ENCODE measurements around the gene KY.

The KY gene

GRCh38 chr3:134690226-134690625 is 39.4 kb upstream of the KY start:
- no peak overlapping the region for H3K27ac ChIP-seq (ENCODE audit: low read depth, low read length)
- H3K4me1 ChIP-seq (ENCODE audit: control insufficient read depth in 1 of 2, insufficient read depth in 2 of 2, low read length in 2 of 2) = no peaks in the 10 kb centered on the region
- H3K36me3 ChIP-seq (ENCODE audit: control insufficient read depth in 1 of 2, insufficient read depth in 2 of 2, low read length in 2 of 2) = no peaks in the 10 kb centered on the region
- no peak overlapping the region for H3K9ac ChIP-seq (ENCODE audit: low read depth in 1 of 2, low read length in 2 of 2)
- H3K4me3 ChIP-seq (ENCODE audit: low read depth in 1 of 2, low read length in 2 of 2) = no peak overlapping the region
- H3K27me3 ChIP-seq (ENCODE audit: control insufficient read depth in 1 of 2, insufficient read depth in 2 of 2, low read length in 2 of 2) = no peaks in the 10 kb centered on the region
- no peaks in the 10 kb centered on the region for H3K9me3 ChIP-seq (ENCODE audit: control insufficient read depth in 1 of 2, low read length in 2 of 2)

- Histone ChIP-seq H3K9me3 (ENCODE audit: control insufficient read depth in 1 of 2, low read length in 2 of 2) (no peaks in the 10 kb centered on the region), H3K36me3 (ENCODE audit: control insufficient read depth in 1 of 2, insufficient read depth in 2 of 2, low read length in 2 of 2) (no peaks in the 10 kb centered on the region), H3K27me3 (ENCODE audit: control insufficient read depth in 1 of 2, insufficient read depth in 2 of 2, low read length in 2 of 2) (no peaks in the 10 kb centered on the region), H3K4me1 (ENCODE audit: control insufficient read depth in 1 of 2, insufficient read depth in 2 of 2, low read length in 2 of 2) (no peaks in the 10 kb centered on the region), H3K9ac (ENCODE audit: low read depth in 1 of 2, low read length in 2 of 2) (no peak overlapping the region), H3K4me3 (ENCODE audit: low read depth in 1 of 2, low read length in 2 of 2) (no peak overlapping the region), H3K27ac (ENCODE audit: low read depth, low read length) (no peak overlapping the region)
These were observed 36.8 kb upstream of the KY start for GRCh38 chr3:134687642-134688041.

DNA sequence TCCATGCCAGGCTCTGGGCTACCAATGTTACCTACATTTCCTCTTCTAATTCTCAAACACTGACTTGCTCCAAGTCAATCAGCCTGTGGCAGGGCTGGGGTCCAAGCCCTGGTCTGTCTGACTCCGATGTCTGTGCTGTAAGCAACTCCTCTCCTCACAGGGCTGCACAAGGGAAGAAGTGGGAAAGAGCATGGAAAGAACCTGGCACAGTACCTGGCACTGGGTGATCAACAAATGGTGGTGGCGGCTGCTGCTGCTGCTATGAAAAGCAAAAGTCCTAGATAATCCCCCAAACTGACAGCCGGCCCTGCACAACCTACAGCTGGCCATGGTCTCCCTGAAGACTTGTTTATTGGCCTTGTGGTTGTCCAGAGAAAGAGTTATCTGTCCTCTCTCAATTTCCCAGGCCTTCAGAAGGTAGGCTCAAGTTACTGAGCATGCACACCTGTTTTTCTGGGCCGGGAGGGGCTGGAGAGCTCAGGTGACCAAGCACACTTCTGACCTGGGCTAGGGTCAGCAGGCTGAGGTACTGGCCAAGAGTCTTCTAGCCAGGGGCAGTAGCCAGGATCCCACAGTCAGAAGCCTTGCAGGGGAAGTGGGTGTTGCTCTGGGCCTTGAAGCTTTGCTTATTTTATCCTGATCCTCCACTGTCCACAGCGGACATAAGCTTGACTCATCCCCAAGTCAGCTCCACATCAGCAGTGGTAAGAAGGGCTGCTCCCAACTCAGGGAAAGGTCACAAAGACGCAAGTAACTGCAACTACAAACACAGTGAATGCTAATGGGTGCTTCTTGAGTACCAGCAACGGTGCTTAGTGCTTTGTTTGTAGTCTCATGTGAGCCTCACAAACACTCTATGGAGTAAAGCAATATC is 35.3 kb upstream of the KY start:
- Histone ChIP-seq H3K36me3 (ENCODE audit: control insufficient read depth in 1 of 2, insufficient read depth in 2 of 2, low read length in 2 of 2) (no peaks in the 10 kb centered on the region), H3K4me1 (ENCODE audit: control insufficient read depth in 1 of 2, insufficient read depth in 2 of 2, low read length in 2 of 2) (no peaks in the 10 kb centered on the region), H3K9me3 (ENCODE audit: control insufficient read depth in 1 of 2, low read length in 2 of 2) (no peaks in the 10 kb centered on the region), H3K27ac (ENCODE audit: low read depth, low read length) (no peak overlapping the region), H3K4me3 (ENCODE audit: low read depth in 1 of 2, low read length in 2 of 2) (no peak overlapping the region), H3K9ac (ENCODE audit: low read depth in 1 of 2, low read length in 2 of 2) (no peak overlapping the region), H3K27me3 (ENCODE audit: control insufficient read depth in 1 of 2, insufficient read depth in 2 of 2, low read length in 2 of 2) (no peaks in the 10 kb centered on the region)

DNA sequence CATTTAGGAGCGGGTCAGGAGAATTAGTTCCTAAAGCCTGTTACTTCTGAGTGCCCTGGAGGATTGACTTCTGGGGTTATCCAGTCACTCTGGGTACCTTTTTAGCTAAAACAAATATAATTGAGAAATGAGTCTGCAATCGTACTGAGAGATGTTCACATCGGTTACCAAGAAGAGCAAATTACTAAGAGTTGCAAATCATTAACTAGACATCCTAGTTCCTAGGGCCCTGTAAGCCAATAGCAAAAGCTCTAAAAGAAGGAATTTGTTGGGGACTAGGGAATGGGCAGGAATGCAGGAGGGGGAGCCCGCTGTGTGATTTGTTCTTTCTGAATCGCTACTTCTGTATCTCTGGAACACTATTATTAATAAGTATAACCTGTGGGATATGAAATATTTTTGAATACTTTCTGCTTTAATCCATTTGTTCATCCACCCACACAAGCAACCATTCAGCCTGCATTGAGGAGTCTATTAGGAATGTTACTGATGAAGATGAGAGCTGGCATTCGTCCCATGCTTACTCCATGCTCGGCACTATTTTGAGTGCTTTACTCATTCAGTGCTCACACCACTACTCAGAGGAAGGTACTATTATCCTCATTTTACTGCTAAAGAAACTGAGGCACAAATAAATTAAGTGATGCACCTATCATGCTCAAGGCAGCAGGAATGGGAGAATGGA is 31.5 kb upstream of the KY start:
- Histone ChIP-seq H3K27ac (ENCODE audit: low read depth, low read length) (no peak overlapping the region), H3K9me3 (ENCODE audit: control insufficient read depth in 1 of 2, low read length in 2 of 2) (no peaks in the 10 kb centered on the region), H3K27me3 (ENCODE audit: control insufficient read depth in 1 of 2, insufficient read depth in 2 of 2, low read length in 2 of 2) (peaks cover 0 to 3% of the 10 kb centered on the region in 2 donors), H3K9ac (ENCODE audit: low read depth in 1 of 2, low read length in 2 of 2) (no peak overlapping the region), H3K36me3 (ENCODE audit: control insufficient read depth in 1 of 2, insufficient read depth in 2 of 2, low read length in 2 of 2) (no peaks in the 10 kb centered on the region), H3K4me3 (ENCODE audit: low read depth in 1 of 2, low read length in 2 of 2) (no peak overlapping the region), H3K4me1 (ENCODE audit: control insufficient read depth in 1 of 2, insufficient read depth in 2 of 2, low read length in 2 of 2) (no peaks in the 10 kb centered on the region)

- H3K27ac ChIP-seq (ENCODE audit: low read depth, low read length) = no peak overlapping the region
- no peaks in the 10 kb centered on the region for H3K9me3 ChIP-seq (ENCODE audit: control insufficient read depth in 1 of 2, low read length in 2 of 2)
- no peaks in the 10 kb centered on the region for H3K4me1 ChIP-seq (ENCODE audit: control insufficient read depth in 1 of 2, insufficient read depth in 2 of 2, low read length in 2 of 2)
These were observed 30.7 kb upstream of the KY start for GRCh38 chr3:134681522-134681900.

GRCh38 chr3:134680796-134681521 is 30.1 kb upstream of the KY start:
- Histone ChIP-seq H3K27ac (ENCODE audit: low read depth, low read length) (no peak overlapping the region), H3K9ac (ENCODE audit: low read depth in 1 of 2, low read length in 2 of 2) (no peak overlapping the region), H3K4me1 (ENCODE audit: control insufficient read depth in 1 of 2, insufficient read depth in 2 of 2, low read length in 2 of 2) (no peaks in the 10 kb centered on the region), H3K9me3 (ENCODE audit: control insufficient read depth in 1 of 2, low read length in 2 of 2) (no peaks in the 10 kb centered on the region), H3K4me3 (ENCODE audit: low read depth in 1 of 2, low read length in 2 of 2) (no peak overlapping the region), H3K27me3 (ENCODE audit: control insufficient read depth in 1 of 2, insufficient read depth in 2 of 2, low read length in 2 of 2) (peaks cover 0 to 3% of the 10 kb centered on the region in 2 donors), H3K36me3 (ENCODE audit: control insufficient read depth in 1 of 2, insufficient read depth in 2 of 2, low read length in 2 of 2) (no peaks in the 10 kb centered on the region)

More at GRCh38 chr3:134681522-134681900, 30.7 kb upstream of the KY start:
- H3K9ac ChIP-seq (ENCODE audit: low read depth in 1 of 2, low read length in 2 of 2) = no peak overlapping the region
- peaks cover 0 to 3% of the 10 kb centered on the region in 2 donors for H3K27me3 ChIP-seq (ENCODE audit: control insufficient read depth in 1 of 2, insufficient read depth in 2 of 2, low read length in 2 of 2)
- no peaks in the 10 kb centered on the region for H3K36me3 ChIP-seq (ENCODE audit: control insufficient read depth in 1 of 2, insufficient read depth in 2 of 2, low read length in 2 of 2)
- H3K4me3 ChIP-seq (ENCODE audit: low read depth in 1 of 2, low read length in 2 of 2) = no peak overlapping the region

DNA sequence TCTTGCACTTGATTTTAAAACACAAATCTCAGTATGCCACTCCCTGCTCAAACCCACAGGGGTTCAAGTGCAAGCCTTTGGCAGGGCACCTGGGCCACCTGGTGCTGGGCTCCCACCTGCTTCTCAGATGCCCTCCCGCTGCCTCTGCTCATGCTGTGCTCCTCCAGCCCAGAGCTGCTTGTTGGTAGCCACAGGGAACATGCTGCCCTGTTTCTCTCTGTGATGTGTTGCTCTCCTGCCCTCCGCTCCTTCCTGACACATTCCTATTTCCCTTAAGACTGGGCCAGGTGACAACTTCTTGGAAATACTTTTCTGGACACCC is 27.1 kb upstream of the KY start:
- Histone ChIP-seq H3K9ac (ENCODE audit: low read depth in 1 of 2, low read length in 2 of 2) (no peak overlapping the region), H3K9me3 (ENCODE audit: control insufficient read depth in 1 of 2, low read length in 2 of 2) (peaks cover 10 to 14% of the 10 kb centered on the region in 2 donors), H3K36me3 (ENCODE audit: control insufficient read depth in 1 of 2, insufficient read depth in 2 of 2, low read length in 2 of 2) (no peaks in the 10 kb centered on the region), H3K4me3 (ENCODE audit: low read depth in 1 of 2, low read length in 2 of 2) (no peak overlapping the region), H3K27me3 (ENCODE audit: control insufficient read depth in 1 of 2, insufficient read depth in 2 of 2, low read length in 2 of 2) (peaks cover 0 to 3% of the 10 kb centered on the region in 2 donors), H3K27ac (ENCODE audit: low read depth, low read length) (no peak overlapping the region), H3K4me1 (ENCODE audit: control insufficient read depth in 1 of 2, insufficient read depth in 2 of 2, low read length in 2 of 2) (no peaks in the 10 kb centered on the region)

DNA sequence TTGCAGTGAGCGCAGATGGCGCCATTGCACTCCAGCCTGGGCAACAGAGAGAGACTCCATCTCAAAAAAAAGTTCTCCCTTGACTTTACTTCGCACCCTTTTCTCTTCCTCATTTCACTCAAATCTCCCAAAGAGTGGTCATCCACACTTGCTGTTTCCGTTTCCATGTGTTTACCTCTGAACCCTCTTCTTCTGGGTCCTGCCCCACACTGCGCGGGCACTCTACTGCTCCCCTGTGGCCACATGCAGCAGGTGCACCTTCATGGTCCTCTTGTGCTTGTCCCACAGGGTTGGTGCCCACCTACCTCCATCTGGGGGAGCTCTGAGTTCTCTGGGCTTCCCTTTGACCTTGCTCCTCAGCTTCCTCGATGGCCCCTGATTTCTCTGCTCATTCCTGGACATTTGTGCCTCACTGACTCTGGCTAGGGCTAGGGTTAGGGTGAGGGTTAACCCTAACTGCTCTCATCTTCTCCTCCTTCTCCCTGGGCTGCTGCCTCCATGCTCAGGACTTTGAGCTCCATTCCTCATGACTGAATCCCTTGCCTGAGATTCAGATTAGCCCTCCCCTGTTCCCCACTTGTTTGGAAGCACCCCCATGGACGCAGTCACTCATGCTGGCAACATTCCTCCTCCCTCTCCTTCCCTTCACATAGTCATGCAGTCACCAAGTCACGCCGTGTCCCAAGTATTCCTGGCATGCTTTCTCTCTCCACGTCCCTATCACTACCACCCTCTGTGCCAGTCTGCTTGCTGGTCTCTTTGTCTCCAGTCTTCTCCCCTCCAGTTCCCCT is 26.6 kb upstream of the KY start:
- no peaks in the 10 kb centered on the region for H3K4me1 ChIP-seq (ENCODE audit: control insufficient read depth in 1 of 2, insufficient read depth in 2 of 2, low read length in 2 of 2)
- no peak overlapping the region for H3K27ac ChIP-seq (ENCODE audit: low read depth, low read length)
- peaks cover 10 to 14% of the 10 kb centered on the region in 2 donors for H3K9me3 ChIP-seq (ENCODE audit: control insufficient read depth in 1 of 2, low read length in 2 of 2)
- H3K9ac ChIP-seq (ENCODE audit: low read depth in 1 of 2, low read length in 2 of 2) = no peak overlapping the region
- no peaks in the 10 kb centered on the region for H3K36me3 ChIP-seq (ENCODE audit: control insufficient read depth in 1 of 2, insufficient read depth in 2 of 2, low read length in 2 of 2)
- H3K27me3 ChIP-seq (ENCODE audit: control insufficient read depth in 1 of 2, insufficient read depth in 2 of 2, low read length in 2 of 2) = peaks cover 0 to 3% of the 10 kb centered on the region in 2 donors
- H3K4me3 ChIP-seq (ENCODE audit: low read depth in 1 of 2, low read length in 2 of 2) = no peak overlapping the region

GRCh38 chr3:134675726-134676256 is 25.0 kb upstream of the KY start:
- Histone ChIP-seq H3K27me3 (ENCODE audit: control insufficient read depth in 1 of 2, insufficient read depth in 2 of 2, low read length in 2 of 2) (peaks cover 0 to 3% of the 10 kb centered on the region in 2 donors), H3K4me1 (ENCODE audit: control insufficient read depth in 1 of 2, insufficient read depth in 2 of 2, low read length in 2 of 2) (no peaks in the 10 kb centered on the region), H3K27ac (ENCODE audit: low read depth, low read length) (no peak overlapping the region), H3K9ac (ENCODE audit: low read depth in 1 of 2, low read length in 2 of 2) (no peak overlapping the region), H3K9me3 (ENCODE audit: control insufficient read depth in 1 of 2, low read length in 2 of 2) (peaks cover 10 to 14% of the 10 kb centered on the region in 2 donors), H3K36me3 (ENCODE audit: control insufficient read depth in 1 of 2, insufficient read depth in 2 of 2, low read length in 2 of 2) (no peaks in the 10 kb centered on the region), H3K4me3 (ENCODE audit: low read depth in 1 of 2, low read length in 2 of 2) (no peak overlapping the region)
